ENCODE results near the gene BAMBI. TPM values are rescaled to one million over a fixed set of nuclear protein-coding genes. Genes with fewer than 3 reads are reported as not detected.
A peak's percentile ranks its signal among the peaks of the same experiment; 100 is the strongest.

The BAMBI gene
- polyA plus RNA-seq, 1 of the 3 experiments (the other 2 are of a cell fraction) = 2.8 TPM

DNA sequence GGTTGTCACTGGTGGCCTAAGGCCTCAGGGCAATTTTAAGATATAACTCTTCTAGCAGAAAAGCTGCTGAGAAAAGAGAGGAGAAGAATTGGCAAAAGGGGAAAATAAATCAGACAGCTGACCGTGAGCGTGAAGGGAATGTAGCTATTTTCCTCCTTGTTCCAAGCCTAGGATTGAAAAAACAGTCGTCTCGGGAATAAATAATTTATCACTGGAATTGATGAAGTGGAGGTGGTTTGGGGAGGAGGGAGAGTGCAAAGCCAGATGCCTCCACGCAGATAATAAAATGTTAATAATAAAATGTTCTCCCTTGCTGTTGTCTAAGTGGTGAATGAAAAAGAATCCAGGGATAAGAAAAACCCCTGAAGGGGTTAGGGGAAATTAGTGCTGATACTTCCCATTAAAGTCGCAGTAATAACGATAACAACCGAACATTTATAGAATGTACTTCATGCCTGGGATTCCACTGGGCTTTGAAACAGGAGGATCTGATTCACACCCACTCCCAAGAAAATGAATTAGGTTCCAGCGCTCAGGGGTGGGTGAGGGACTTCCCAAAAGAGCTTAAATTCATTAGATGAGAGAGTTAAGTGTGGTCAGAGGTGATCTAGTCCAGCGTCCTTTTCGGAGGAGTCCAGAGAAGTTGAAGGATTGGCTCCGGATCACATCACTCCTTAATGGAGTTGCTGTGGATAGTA lies 27.3 kb downstream of the BAMBI start:
- H3K9ac ChIP-seq = no peak overlapping the region
- CTCF ChIA-PET = interaction anchor here (0.6 to 1.5 kb wide), 4 partner anchors 18 to 600 kb away, joined by 3 to 4 read pairs (median 3); no protein-coding TSS in a partner anchor

DNA sequence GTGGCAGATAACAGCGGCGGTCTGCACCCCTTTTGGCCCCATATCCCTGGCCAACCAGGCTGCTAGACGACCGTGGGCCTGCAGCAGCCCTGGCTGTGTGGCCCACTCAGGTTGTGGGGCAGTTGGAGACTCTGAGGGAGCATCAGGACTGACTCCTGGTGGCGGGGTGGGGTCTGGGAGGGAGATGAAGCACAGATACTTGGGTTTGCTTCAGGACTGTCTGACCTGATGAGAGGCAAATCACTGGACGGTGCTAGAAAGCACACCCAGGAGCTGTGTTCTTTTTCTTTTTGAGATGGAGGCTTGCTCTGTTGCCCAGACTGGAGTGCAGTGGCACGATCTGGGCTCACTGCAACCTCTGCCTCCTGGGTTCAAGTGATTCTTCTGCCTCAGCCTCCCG lies 28.2 kb downstream of the BAMBI start:
- H3K4me2 ChIP-seq = no peak overlapping the region
- TF ChIP-seq, protein P1, sequence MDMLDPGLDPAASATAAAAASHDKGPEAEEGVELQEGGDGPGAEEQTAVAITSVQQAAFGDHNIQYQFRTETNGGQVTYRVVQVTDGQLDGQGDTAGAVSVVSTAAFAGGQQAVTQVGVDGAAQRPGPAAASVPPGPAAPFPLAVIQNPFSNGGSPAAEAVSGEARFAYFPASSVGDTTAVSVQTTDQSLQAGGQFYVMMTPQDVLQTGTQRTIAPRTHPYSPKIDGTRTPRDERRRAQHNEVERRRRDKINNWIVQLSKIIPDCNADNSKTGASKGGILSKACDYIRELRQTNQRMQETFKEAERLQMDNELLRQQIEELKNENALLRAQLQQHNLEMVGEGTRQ (IDR thresholded peaks at IDR 0.05; ENCODE audit: borderline replicate concordance, low read depth, low read length) = no peak
- no peak overlapping the region for H2AFZ ChIP-seq (ENCODE audit: low read depth)
- H3F3A ChIP-seq (replicated peaks; ENCODE audit: insufficient read depth) = no peaks in the 10 kb centered on the region
- 79% methylated on average over 6 of the region's 8 CpGs for WGBS (ENCODE audit: low lambda C conversion rate)
- no peak for DNase-seq
- CTCF ChIA-PET = interaction anchor here (1.3 to 1.5 kb wide), 2 partner anchors 19 to 599 kb away, joined by 3 to 4 read pairs; no protein-coding TSS in a partner anchor
- no peak overlapping the region for H3K9ac ChIP-seq
- H3K27ac ChIP-seq (ENCODE audit: low read depth in 2 of 2, low read length in 1 of 2) = no peak overlapping the region
- H3K27me3 ChIP-seq (ENCODE audit: insufficient read depth) = no peaks in the 10 kb centered on the region
- H3K4me3 ChIP-seq (ENCODE audit: low read depth in 2 of 2, low read length in 1 of 2) = no peak overlapping the region
- H3K9me3 ChIP-seq = no peaks in the 10 kb centered on the region
- no peaks in the 10 kb centered on the region for H3K9me2 ChIP-seq
- peaks cover 0 to 7% of the 10 kb centered on the region in 2 experiments; a peak in 2 of 4 replicates for H3K4me1 ChIP-seq (ENCODE audit: control insufficient read depth in 1 of 2, insufficient read depth in 2 of 2, low read depth in 1 of 2, low read length in 1 of 2)
- no peaks in the 10 kb centered on the region for H4K20me1 ChIP-seq (ENCODE audit: insufficient read depth)
- H3K36me3 ChIP-seq (replicated peaks in 1 of 2; ENCODE audit: control insufficient read depth in 1 of 2, insufficient read depth in 2 of 2, low read length in 1 of 2) = no peaks in the 10 kb centered on the region
- POLR2A ChIA-PET = no interaction called here
- H3K79me2 ChIP-seq (ENCODE audit: insufficient read depth) = no peaks in the 10 kb centered on the region

More for the DNA sequence above, 27.3 kb downstream of the BAMBI start:
- no peak overlapping the region for H2AFZ ChIP-seq (ENCODE audit: low read depth)
- no peaks in the 10 kb centered on the region for H3K27me3 ChIP-seq (ENCODE audit: insufficient read depth)
- no peaks in the 10 kb centered on the region for H3K9me2 ChIP-seq
- peaks cover 0 to 7% of the 10 kb centered on the region in 2 experiments; a peak in 2 of 4 replicates for H3K4me1 ChIP-seq (ENCODE audit: control insufficient read depth in 1 of 2, insufficient read depth in 2 of 2, low read depth in 1 of 2, low read length in 1 of 2)
- H3K27ac ChIP-seq (ENCODE audit: low read depth in 2 of 2, low read length in 1 of 2) = no peak overlapping the region
- H3F3A ChIP-seq (replicated peaks; ENCODE audit: insufficient read depth) = no peaks in the 10 kb centered on the region
- H4K20me1 ChIP-seq (ENCODE audit: insufficient read depth) = no peaks in the 10 kb centered on the region
- POLR2A ChIA-PET = no interaction called here
- DNase-seq = peak; percentile 40
- H3K4me2 ChIP-seq = no peak overlapping the region
- 52% methylated on average over 12 of the region's 12 CpGs for WGBS (ENCODE audit: low lambda C conversion rate)
- no peaks in the 10 kb centered on the region for H3K9me3 ChIP-seq
- H3K4me3 ChIP-seq (ENCODE audit: low read depth in 2 of 2, low read length in 1 of 2) = no peak overlapping the region
- TF ChIP-seq, protein P2, sequence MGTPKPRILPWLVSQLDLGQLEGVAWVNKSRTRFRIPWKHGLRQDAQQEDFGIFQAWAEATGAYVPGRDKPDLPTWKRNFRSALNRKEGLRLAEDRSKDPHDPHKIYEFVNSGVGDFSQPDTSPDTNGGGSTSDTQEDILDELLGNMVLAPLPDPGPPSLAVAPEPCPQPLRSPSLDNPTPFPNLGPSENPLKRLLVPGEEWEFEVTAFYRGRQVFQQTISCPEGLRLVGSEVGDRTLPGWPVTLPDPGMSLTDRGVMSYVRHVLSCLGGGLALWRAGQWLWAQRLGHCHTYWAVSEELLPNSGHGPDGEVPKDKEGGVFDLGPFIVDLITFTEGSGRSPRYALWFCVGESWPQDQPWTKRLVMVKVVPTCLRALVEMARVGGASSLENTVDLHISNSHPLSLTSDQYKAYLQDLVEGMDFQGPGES (IDR thresholded peaks at IDR 0.05; ENCODE audit: low read depth, low read length) = no peak
- 0 out of 2 replicates have a peak, but pooled peaks have one; percentile 23 for TF ChIP-seq RCOR1 (IDR thresholded peaks at IDR 0.05; ENCODE audit: low read length)
- TF ChIP-seq EP300 (IDR thresholded peaks at IDR 0.05; ENCODE audit: borderline replicate concordance in 1 of 2, low read depth in 1 of 2, low read length in 1 of 2) = peak in 1 of 2 experiments; percentile 27; a peak in 1 of 4 replicates
- H3K36me3 ChIP-seq (replicated peaks in 1 of 2; ENCODE audit: control insufficient read depth in 1 of 2, insufficient read depth in 2 of 2, low read length in 1 of 2) = no peaks in the 10 kb centered on the region
- no peaks in the 10 kb centered on the region for H3K79me2 ChIP-seq (ENCODE audit: insufficient read depth)

DNA sequence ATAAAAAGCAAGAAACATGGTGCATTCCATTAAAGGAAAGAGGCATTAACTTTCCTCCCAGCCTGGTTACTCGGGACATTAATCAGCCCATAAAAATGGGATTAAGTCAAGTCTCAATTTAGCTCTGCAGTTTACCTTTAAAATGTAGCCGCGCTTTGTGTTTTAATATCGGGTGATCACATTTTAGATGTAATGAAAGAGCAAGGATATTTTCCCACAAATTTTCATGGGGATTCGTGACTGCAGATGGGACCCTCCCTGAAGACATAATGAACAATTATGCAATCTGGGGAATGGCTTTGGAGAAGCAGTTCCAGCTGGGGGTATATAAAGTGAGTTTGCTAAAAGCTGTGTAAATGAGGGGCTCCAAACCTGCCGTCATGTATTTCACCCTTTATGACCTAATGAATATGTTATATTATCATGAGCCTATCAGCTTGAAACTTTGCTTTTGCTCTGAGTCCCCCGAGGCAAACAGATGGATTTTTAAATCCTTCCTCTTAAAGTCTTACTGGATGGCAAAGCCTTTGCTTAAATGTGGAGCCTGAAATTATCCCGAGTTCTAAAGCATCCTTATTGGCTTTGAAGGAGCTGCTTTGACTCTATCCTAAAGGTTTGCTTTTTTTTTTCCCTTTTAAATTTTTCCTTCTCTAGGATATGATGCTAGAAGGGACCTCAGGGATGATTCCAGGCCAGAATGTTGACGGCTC lies 31.8 kb downstream of the BAMBI start:
- ChIA-PET CTCF (interaction anchor here (0.7 to 1.8 kb wide), 6 partner anchors 9 to 230 kb away, joined by 3 to 11 read pairs (median 3); no protein-coding TSS in a partner anchor), POLR2A (no interaction called here)
- TF ChIP-seq, protein P3, sequence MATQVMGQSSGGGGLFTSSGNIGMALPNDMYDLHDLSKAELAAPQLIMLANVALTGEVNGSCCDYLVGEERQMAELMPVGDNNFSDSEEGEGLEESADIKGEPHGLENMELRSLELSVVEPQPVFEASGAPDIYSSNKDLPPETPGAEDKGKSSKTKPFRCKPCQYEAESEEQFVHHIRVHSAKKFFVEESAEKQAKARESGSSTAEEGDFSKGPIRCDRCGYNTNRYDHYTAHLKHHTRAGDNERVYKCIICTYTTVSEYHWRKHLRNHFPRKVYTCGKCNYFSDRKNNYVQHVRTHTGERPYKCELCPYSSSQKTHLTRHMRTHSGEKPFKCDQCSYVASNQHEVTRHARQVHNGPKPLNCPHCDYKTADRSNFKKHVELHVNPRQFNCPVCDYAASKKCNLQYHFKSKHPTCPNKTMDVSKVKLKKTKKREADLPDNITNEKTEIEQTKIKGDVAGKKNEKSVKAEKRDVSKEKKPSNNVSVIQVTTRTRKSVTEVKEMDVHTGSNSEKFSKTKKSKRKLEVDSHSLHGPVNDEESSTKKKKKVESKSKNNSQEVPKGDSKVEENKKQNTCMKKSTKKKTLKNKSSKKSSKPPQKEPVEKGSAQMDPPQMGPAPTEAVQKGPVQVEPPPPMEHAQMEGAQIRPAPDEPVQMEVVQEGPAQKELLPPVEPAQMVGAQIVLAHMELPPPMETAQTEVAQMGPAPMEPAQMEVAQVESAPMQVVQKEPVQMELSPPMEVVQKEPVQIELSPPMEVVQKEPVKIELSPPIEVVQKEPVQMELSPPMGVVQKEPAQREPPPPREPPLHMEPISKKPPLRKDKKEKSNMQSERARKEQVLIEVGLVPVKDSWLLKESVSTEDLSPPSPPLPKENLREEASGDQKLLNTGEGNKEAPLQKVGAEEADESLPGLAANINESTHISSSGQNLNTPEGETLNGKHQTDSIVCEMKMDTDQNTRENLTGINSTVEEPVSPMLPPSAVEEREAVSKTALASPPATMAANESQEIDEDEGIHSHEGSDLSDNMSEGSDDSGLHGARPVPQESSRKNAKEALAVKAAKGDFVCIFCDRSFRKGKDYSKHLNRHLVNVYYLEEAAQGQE (IDR thresholded peaks at IDR 0.05; ENCODE audit: low read depth, low read length) = no peak
- TF ChIP-seq EP300 (IDR thresholded peaks at IDR 0.05; ENCODE audit: borderline replicate concordance in 1 of 2, low read depth in 1 of 2, low read length in 1 of 2) (no peak), MXI1 (IDR thresholded peaks at IDR 0.05; ENCODE audit: low read depth, low read length) (no peak), GATA2 (CRISPR knock-in tag; IDR thresholded peaks at IDR 0.05) (no peak), NRF1 (IDR thresholded peaks at IDR 0.05; ENCODE audit: low read depth, low read length) (no peak)
- TF ChIP-seq, protein P4, sequence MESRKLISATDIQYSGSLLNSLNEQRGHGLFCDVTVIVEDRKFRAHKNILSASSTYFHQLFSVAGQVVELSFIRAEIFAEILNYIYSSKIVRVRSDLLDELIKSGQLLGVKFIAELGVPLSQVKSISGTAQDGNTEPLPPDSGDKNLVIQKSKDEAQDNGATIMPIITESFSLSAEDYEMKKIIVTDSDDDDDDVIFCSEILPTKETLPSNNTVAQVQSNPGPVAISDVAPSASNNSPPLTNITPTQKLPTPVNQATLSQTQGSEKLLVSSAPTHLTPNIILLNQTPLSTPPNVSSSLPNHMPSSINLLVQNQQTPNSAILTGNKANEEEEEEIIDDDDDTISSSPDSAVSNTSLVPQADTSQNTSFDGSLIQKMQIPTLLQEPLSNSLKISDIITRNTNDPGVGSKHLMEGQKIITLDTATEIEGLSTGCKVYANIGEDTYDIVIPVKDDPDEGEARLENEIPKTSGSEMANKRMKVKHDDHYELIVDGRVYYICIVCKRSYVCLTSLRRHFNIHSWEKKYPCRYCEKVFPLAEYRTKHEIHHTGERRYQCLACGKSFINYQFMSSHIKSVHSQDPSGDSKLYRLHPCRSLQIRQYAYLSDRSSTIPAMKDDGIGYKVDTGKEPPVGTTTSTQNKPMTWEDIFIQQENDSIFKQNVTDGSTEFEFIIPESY (IDR thresholded peaks at IDR 0.05; ENCODE audit: borderline replicate concordance, low read depth) = no peak
- Histone ChIP-seq H3K9ac (no peak overlapping the region), H2AFZ (ENCODE audit: low read depth) (no peak overlapping the region), H3F3A (replicated peaks; ENCODE audit: insufficient read depth) (no peaks in the 10 kb centered on the region), H4K20me1 (ENCODE audit: insufficient read depth) (no peaks in the 10 kb centered on the region), H3K4me3 (ENCODE audit: low read depth in 2 of 2, low read length in 1 of 2) (no peak overlapping the region), H3K27ac (ENCODE audit: low read depth in 2 of 2, low read length in 1 of 2) (no peak overlapping the region), H3K4me2 (no peak overlapping the region), H3K9me2 (no peaks in the 10 kb centered on the region), H3K79me2 (ENCODE audit: insufficient read depth) (no peaks in the 10 kb centered on the region), H3K9me3 (no peaks in the 10 kb centered on the region), H3K27me3 (ENCODE audit: insufficient read depth) (no peaks in the 10 kb centered on the region), H3K36me3 (replicated peaks in 1 of 2; ENCODE audit: control insufficient read depth in 1 of 2, insufficient read depth in 2 of 2, low read length in 1 of 2) (no peaks in the 10 kb centered on the region), H3K4me1 (ENCODE audit: control insufficient read depth in 1 of 2, insufficient read depth in 2 of 2, low read depth in 1 of 2, low read length in 1 of 2) (peaks cover 0 to 7% of the 10 kb centered on the region in 2 experiments; a peak in 2 of 4 replicates)
- 80% methylated on average over 9 of the region's 9 CpGs for WGBS (ENCODE audit: low lambda C conversion rate)
- DNase-seq = no peak

All from SK-N-SH (cell line).